ENCODE data around the gene POLR3E. TPM values are rescaled to one million over a fixed set of nuclear protein-coding genes. Genes with fewer than 3 reads are reported as not detected.
A peak's percentile ranks its signal among the peaks of the same experiment; 100 is the strongest.

Gene POLR3E
- total and polyA plus RNA-seq, 2 experiments from 2014 or later: 24.9 to 65.3 TPM

DNA sequence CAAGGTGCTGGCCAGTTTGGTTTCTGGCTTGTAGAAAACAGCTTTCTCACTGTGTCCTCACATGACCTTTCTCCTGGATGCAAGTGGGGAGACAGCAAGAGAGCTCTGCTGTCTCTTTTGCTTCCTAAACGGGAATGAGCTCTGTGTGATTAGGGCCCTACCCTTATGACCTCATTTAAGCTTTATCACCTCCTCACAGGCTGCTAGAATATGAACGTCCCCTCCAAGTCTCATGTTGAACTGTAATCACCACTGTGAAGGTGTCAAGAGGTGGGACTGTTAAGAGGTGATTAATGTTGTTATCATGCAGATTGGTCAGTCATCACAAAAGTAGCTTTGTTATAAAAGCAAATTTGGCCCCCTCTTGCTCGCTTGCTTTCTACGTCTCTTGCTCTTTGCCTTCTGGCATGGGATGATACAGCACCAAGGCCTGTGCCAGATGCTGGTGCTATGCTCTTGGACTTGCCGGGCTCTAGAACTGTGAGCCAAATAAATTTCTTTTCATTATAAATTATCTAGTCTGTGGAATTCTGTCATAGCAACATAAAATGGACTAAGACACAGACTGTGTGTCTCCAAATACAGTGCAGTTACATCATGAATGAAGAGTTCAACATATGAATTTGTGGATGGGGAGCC is 14.8 kb upstream of the POLR3E start:
- no peaks in the 10 kb centered on the region for H3K27me3 ChIP-seq
- H3K4me1 ChIP-seq (ENCODE audit: low read depth): peaks cover 6% of the 10 kb centered on the region
- H3K27ac ChIP-seq: no peak overlapping the region
- H3K4me3 ChIP-seq: no peak overlapping the region
- H3K9me3 ChIP-seq (ENCODE audit: low read depth): no peaks in the 10 kb centered on the region
- TF ChIP-seq, protein P1, sequence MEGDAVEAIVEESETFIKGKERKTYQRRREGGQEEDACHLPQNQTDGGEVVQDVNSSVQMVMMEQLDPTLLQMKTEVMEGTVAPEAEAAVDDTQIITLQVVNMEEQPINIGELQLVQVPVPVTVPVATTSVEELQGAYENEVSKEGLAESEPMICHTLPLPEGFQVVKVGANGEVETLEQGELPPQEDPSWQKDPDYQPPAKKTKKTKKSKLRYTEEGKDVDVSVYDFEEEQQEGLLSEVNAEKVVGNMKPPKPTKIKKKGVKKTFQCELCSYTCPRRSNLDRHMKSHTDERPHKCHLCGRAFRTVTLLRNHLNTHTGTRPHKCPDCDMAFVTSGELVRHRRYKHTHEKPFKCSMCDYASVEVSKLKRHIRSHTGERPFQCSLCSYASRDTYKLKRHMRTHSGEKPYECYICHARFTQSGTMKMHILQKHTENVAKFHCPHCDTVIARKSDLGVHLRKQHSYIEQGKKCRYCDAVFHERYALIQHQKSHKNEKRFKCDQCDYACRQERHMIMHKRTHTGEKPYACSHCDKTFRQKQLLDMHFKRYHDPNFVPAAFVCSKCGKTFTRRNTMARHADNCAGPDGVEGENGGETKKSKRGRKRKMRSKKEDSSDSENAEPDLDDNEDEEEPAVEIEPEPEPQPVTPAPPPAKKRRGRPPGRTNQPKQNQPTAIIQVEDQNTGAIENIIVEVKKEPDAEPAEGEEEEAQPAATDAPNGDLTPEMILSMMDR (IDR thresholded peaks at IDR 0.05; ENCODE audit: low read depth, low read length): no peak
- DNase-seq (ENCODE audit: low read depth in 1 of 2, low spot score in 1 of 2): no peak
- peaks cover 10% of the 10 kb centered on the region for H3K36me3 ChIP-seq

DNA sequence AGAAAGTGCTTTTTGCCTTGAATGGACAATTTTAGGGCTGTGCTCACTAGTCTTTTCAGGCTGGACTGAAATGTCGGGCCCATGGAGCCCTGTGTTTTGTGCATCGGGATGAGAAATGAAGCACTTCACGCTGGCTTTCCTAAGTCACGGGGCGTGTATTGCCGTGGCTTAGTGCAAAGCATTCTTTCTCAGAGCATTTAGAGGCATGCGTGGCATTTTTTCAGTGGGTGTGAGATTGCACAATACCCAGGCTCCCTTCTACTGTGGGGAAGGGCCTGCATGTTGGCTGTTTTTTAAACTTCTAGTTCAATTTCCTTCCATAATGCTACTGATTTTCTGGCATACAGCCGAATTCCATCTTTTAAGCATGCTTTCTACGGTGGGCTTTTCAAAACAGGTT is 12.6 kb upstream of the POLR3E start:
- peak in 1 of 2 donors; percentile 62 for DNase-seq (ENCODE audit: low read depth in 1 of 2, low spot score in 1 of 2)
- TF ChIP-seq, protein P1 (IDR thresholded peaks at IDR 0.05; ENCODE audit: low read depth, low read length): no peak
- no peak overlapping the region for H3K27ac ChIP-seq
- H3K9me3 ChIP-seq (ENCODE audit: low read depth): no peaks in the 10 kb centered on the region
- no peaks in the 10 kb centered on the region for H3K27me3 ChIP-seq
- H3K36me3 ChIP-seq: peaks cover 10% of the 10 kb centered on the region
- no peak overlapping the region for H3K4me3 ChIP-seq
- no peaks in the 10 kb centered on the region for H3K4me1 ChIP-seq (ENCODE audit: low read depth)

DNA sequence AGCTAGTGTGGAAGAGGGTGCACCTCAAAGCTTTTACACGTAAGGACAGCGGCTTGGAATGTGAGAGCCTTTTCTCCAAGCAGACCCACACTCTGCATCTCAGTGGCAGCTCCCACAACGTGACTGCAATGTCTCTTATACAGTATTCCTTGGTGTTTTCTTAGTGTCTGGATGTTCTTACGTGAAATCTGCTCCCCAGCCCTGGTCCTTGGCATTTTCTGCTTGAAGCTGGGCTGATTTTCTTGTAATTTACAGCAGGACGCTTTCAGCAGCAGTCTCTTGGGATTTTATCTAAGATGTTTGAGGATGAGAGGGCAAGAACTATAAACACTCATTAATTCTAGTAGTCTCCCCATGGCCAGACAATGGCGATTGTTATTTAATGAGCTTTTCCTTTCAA is 12.1 kb upstream of the POLR3E start:
- H3K27me3 ChIP-seq: no peaks in the 10 kb centered on the region
- no peak overlapping the region for H3K27ac ChIP-seq
- TF ChIP-seq, protein P1 (IDR thresholded peaks at IDR 0.05; ENCODE audit: low read depth, low read length): no peak
- no peak overlapping the region for H3K4me3 ChIP-seq
- peaks cover 10% of the 10 kb centered on the region for H3K36me3 ChIP-seq
- no peaks in the 10 kb centered on the region for H3K4me1 ChIP-seq (ENCODE audit: low read depth)
- H3K9me3 ChIP-seq (ENCODE audit: low read depth): no peaks in the 10 kb centered on the region
- DNase-seq (ENCODE audit: low read depth in 1 of 2, low spot score in 1 of 2): no peak

DNA sequence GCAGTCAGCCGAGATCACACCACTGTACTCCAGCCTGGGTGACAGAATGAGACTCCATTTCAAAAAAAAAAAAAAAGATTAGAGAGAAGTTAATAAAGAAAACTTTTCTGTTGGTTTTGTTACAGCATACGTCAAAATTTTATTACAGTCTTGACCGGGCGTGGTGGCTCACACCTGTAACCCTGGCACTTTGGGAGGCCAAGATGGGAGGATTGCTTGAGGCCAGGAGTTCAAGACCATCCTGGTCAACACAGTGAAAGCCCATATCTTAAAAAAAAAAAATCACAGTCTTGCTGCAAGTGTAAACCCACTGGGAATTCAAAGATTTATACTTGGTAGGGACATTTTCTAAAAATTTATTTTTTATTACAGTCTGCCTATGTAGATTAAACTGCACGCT is 6.2 kb upstream of the POLR3E start:
- no peak for DNase-seq (ENCODE audit: low read depth in 1 of 2, low spot score in 1 of 2)
- Histone ChIP-seq H3K27me3 (no peaks in the 10 kb centered on the region), H3K9me3 (ENCODE audit: low read depth) (no peaks in the 10 kb centered on the region), H3K36me3 (no peaks in the 10 kb centered on the region), H3K4me1 (ENCODE audit: low read depth) (no peaks in the 10 kb centered on the region), H3K27ac (no peak overlapping the region), H3K4me3 (no peak overlapping the region)
- TF ChIP-seq, protein P1 (IDR thresholded peaks at IDR 0.05; ENCODE audit: low read depth, low read length): no peak

DNA sequence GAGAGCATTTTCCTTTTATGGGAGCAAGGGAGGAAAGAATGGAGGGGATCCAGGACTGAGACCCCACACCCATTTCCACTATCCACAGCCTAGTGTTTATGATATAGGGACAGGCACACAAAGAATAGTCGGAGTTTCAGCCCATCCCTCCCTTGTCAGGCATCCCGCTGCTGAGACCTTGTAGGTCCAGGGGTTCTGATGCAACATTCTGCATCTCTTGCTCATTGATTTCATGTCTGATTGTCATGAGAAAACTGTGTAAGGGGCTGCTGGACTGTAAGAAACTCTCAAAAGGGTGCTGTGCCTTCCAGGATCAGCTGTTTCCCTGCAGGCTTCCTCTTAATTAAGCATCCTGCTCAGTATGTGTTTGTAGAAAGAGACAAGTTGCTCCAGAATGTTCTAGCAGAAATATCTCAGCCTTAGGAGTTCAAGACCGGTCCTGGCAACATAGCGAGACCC is 5.3 kb upstream of the POLR3E start:
- Histone ChIP-seq H3K27ac (no peak overlapping the region), H3K36me3 (no peaks in the 10 kb centered on the region)
- TF ChIP-seq, protein P1 (IDR thresholded peaks at IDR 0.05; ENCODE audit: low read depth, low read length): no peak

More for the DNA sequence above, 5.3 kb upstream of the POLR3E start:
- Histone ChIP-seq H3K4me1 (ENCODE audit: low read depth) (no peaks in the 10 kb centered on the region), H3K9me3 (ENCODE audit: low read depth) (no peaks in the 10 kb centered on the region), H3K27me3 (no peaks in the 10 kb centered on the region), H3K4me3 (no peak overlapping the region)
- DNase-seq (ENCODE audit: low read depth in 1 of 2, low spot score in 1 of 2): peak in 1 of 2 donors; percentile 69

Data from cardiac muscle cell (in vitro differentiated cells and primary cell).